Measurements from ENCODE around the gene TBCD. TPM values are rescaled to one million over a fixed set of nuclear protein-coding genes. Genes with fewer than 3 reads are reported as not detected.

The TBCD gene
- polyA plus RNA-seq, 1 donor from 2014 or later, result 67.2 TPM

- H3K4me2 ChIP-seq (ENCODE audit: low read length), result no peak overlapping the region
- TF ChIP-seq CTCF (IDR thresholded peaks at IDR 0.05; ENCODE audit: poor library complexity, severe bottlenecking) (no peak), TAF1 (IDR thresholded peaks at IDR 0.05; ENCODE audit: low read depth) (no peak), RAD21 (conservative IDR thresholded peaks at IDR 0.05) (no peak), EZH2 (IDR thresholded peaks at IDR 0.05; ENCODE audit: borderline replicate concordance, insufficient read depth, low read length, poor library complexity, severe bottlenecking) (no peak), REST (IDR thresholded peaks at IDR 0.05; ENCODE audit: borderline replicate concordance) (no peak), SMC3 (conservative IDR thresholded peaks at IDR 0.05; ENCODE audit: poor library complexity) (no peak), EP300 (conservative IDR thresholded peaks at IDR 0.05; ENCODE audit: poor library complexity, severe bottlenecking) (no peak), MXI1 (conservative IDR thresholded peaks at IDR 0.05; ENCODE audit: poor library complexity, severe bottlenecking) (no peak), POLR2AphosphoS5 (IDR thresholded peaks at IDR 0.05) (no peak)
These were observed 131.0 kb downstream of the TBCD start for GRCh38 chr17:82882715-82883418.

GRCh38 chr17:82883419-82884031 lies 131.7 kb downstream of the TBCD start:
- Histone ChIP-seq H3F3A (ENCODE audit: insufficient read depth, low read length, poor library complexity, severe bottlenecking) (no peaks in the 10 kb centered on the region), H3K9me3 (ENCODE audit: low read length) (no peaks in the 10 kb centered on the region), H3K27ac (ENCODE audit: low read length) (no peak overlapping the region), H3K9me2 (ENCODE audit: insufficient read depth, low read length) (no peaks in the 10 kb centered on the region), H3K9ac (ENCODE audit: low read length) (no peak overlapping the region), H4K20me1 (ENCODE audit: insufficient read depth) (no peaks in the 10 kb centered on the region), H3K4me2 (ENCODE audit: low read length) (no peak overlapping the region), H2AFZ (ENCODE audit: low read depth, low read length) (no peak overlapping the region), H3K27me3 (ENCODE audit: insufficient read depth, low read depth, low read length) (no peaks in the 10 kb centered on the region), H3K36me3 (ENCODE audit: insufficient read depth, low read length) (no peaks in the 10 kb centered on the region), H3K79me2 (replicated peaks; ENCODE audit: insufficient read depth, low read length) (no peaks in the 10 kb centered on the region), H3K4me3 (ENCODE audit: low read length) (no peak overlapping the region)
- TF ChIP-seq TAF1 (IDR thresholded peaks at IDR 0.05; ENCODE audit: low read depth) (no peak), EP300 (conservative IDR thresholded peaks at IDR 0.05; ENCODE audit: poor library complexity, severe bottlenecking) (no peak), SMC3 (conservative IDR thresholded peaks at IDR 0.05; ENCODE audit: poor library complexity) (no peak), CTCF (IDR thresholded peaks at IDR 0.05; ENCODE audit: poor library complexity, severe bottlenecking) (no peak), EZH2 (IDR thresholded peaks at IDR 0.05; ENCODE audit: borderline replicate concordance, insufficient read depth, low read length, poor library complexity, severe bottlenecking) (no peak), RAD21 (conservative IDR thresholded peaks at IDR 0.05) (no peak), REST (IDR thresholded peaks at IDR 0.05; ENCODE audit: borderline replicate concordance) (no peak), MXI1 (conservative IDR thresholded peaks at IDR 0.05; ENCODE audit: poor library complexity, severe bottlenecking) (no peak), POLR2AphosphoS5 (IDR thresholded peaks at IDR 0.05) (no peak)

More at GRCh38 chr17:82882715-82883418, 131.0 kb downstream of the TBCD start:
- Histone ChIP-seq H3K36me3 (ENCODE audit: insufficient read depth, low read length) (no peaks in the 10 kb centered on the region), H3K27me3 (ENCODE audit: insufficient read depth, low read depth, low read length) (no peaks in the 10 kb centered on the region), H2AFZ (ENCODE audit: low read depth, low read length) (no peak overlapping the region), H3K27ac (ENCODE audit: low read length) (no peak overlapping the region), H3K9ac (ENCODE audit: low read length) (no peak overlapping the region), H4K20me1 (ENCODE audit: insufficient read depth) (no peaks in the 10 kb centered on the region), H3F3A (ENCODE audit: insufficient read depth, low read length, poor library complexity, severe bottlenecking) (no peaks in the 10 kb centered on the region), H3K4me3 (ENCODE audit: low read length) (no peak overlapping the region), H3K9me2 (ENCODE audit: insufficient read depth, low read length) (no peaks in the 10 kb centered on the region), H3K79me2 (replicated peaks; ENCODE audit: insufficient read depth, low read length) (no peaks in the 10 kb centered on the region), H3K9me3 (ENCODE audit: low read length) (no peaks in the 10 kb centered on the region)

All from neural cell (in vitro differentiated cells).